ENCODE results near the gene AK9. TPM values are rescaled to one million over a fixed set of nuclear protein-coding genes. Genes with fewer than 3 reads are reported as not detected.
A peak's percentile ranks its signal among the peaks of the same experiment; 100 is the strongest.

The AK9 gene
- polyA plus RNA-seq, 1 of the 3 experiments (the other 2 are of a cell fraction), result 0.76 TPM

GRCh38 chr6:109695468-109695867, 4.5 kb upstream of the AK9 start:
- Histone ChIP-seq H3K79me2 (ENCODE audit: insufficient read depth) (no peaks in the 10 kb centered on the region), H3K27me3 (ENCODE audit: insufficient read depth) (no peaks in the 10 kb centered on the region), H3F3A (replicated peaks; ENCODE audit: insufficient read depth) (no peaks in the 10 kb centered on the region), H3K9me3 (no peaks in the 10 kb centered on the region), H3K9me2 (no peaks in the 10 kb centered on the region), H3K36me3 (replicated peaks in 1 of 2; ENCODE audit: control insufficient read depth in 1 of 2, insufficient read depth in 2 of 2, low read length in 1 of 2) (peaks cover 0 to 4% of the 10 kb centered on the region in 2 experiments), H3K27ac (ENCODE audit: low read depth in 2 of 2, low read length in 1 of 2) (no peak overlapping the region), H4K20me1 (ENCODE audit: insufficient read depth) (no peaks in the 10 kb centered on the region), H3K4me2 (no peak overlapping the region), H3K4me3 (ENCODE audit: low read depth in 2 of 2, low read length in 1 of 2) (no peak overlapping the region), H3K4me1 (ENCODE audit: control insufficient read depth in 1 of 2, insufficient read depth in 2 of 2, low read depth in 1 of 2, low read length in 1 of 2) (peaks cover 0 to 3% of the 10 kb centered on the region in 2 experiments; a peak in 3 of 4 replicates), H2AFZ (ENCODE audit: low read depth) (no peak overlapping the region), H3K9ac (no peak overlapping the region)
- ChIA-PET POLR2A (no interaction called here), CTCF (interaction anchor here (0.9 to 5.1 kb wide), 4 partner anchors 10 to 694 kb away, joined by 3 to 35 read pairs (median 11); no protein-coding TSS in a partner anchor)
- DNase-seq, result no peak
- WGBS (ENCODE audit: low lambda C conversion rate), result 81% methylated on average over 4 of the region's 4 CpGs
- TF ChIP-seq, protein P1, sequence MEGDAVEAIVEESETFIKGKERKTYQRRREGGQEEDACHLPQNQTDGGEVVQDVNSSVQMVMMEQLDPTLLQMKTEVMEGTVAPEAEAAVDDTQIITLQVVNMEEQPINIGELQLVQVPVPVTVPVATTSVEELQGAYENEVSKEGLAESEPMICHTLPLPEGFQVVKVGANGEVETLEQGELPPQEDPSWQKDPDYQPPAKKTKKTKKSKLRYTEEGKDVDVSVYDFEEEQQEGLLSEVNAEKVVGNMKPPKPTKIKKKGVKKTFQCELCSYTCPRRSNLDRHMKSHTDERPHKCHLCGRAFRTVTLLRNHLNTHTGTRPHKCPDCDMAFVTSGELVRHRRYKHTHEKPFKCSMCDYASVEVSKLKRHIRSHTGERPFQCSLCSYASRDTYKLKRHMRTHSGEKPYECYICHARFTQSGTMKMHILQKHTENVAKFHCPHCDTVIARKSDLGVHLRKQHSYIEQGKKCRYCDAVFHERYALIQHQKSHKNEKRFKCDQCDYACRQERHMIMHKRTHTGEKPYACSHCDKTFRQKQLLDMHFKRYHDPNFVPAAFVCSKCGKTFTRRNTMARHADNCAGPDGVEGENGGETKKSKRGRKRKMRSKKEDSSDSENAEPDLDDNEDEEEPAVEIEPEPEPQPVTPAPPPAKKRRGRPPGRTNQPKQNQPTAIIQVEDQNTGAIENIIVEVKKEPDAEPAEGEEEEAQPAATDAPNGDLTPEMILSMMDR (IDR thresholded peaks at IDR 0.05), result peak; percentile 26; the same call in 1 of the 2 replicates
- no peak for TF ChIP-seq YY1 (IDR thresholded peaks at IDR 0.05; ENCODE audit: low read depth)

GRCh38 chr6:109693111-109693510, 2.1 kb upstream of the AK9 start:
- Histone ChIP-seq H4K20me1 (ENCODE audit: insufficient read depth) (no peaks in the 10 kb centered on the region), H3K36me3 (replicated peaks in 1 of 2; ENCODE audit: control insufficient read depth in 1 of 2, insufficient read depth in 2 of 2, low read length in 1 of 2) (peaks cover 0 to 4% of the 10 kb centered on the region in 2 experiments), H3K27ac (ENCODE audit: low read depth in 2 of 2, low read length in 1 of 2) (no peak overlapping the region), H3K9me3 (no peaks in the 10 kb centered on the region), H3K4me3 (ENCODE audit: low read depth in 2 of 2, low read length in 1 of 2) (no peak overlapping the region), H3K4me2 (no peak overlapping the region), H2AFZ (ENCODE audit: low read depth) (no peak overlapping the region), H3K27me3 (ENCODE audit: insufficient read depth) (no peaks in the 10 kb centered on the region), H3K4me1 (ENCODE audit: control insufficient read depth in 1 of 2, insufficient read depth in 2 of 2, low read depth in 1 of 2, low read length in 1 of 2) (peaks cover 0 to 3% of the 10 kb centered on the region in 2 experiments; a peak in 3 of 4 replicates), H3K9me2 (no peaks in the 10 kb centered on the region), H3K9ac (no peak overlapping the region), H3F3A (replicated peaks; ENCODE audit: insufficient read depth) (no peaks in the 10 kb centered on the region), H3K79me2 (ENCODE audit: insufficient read depth) (no peaks in the 10 kb centered on the region)
- DNase-seq, result no peak
- ChIA-PET CTCF (interaction anchor here (0.9 to 5.1 kb wide), 6 partner anchors 12 to 360 kb away, joined by 3 to 35 read pairs (median 4); no protein-coding TSS in a partner anchor), POLR2A (no interaction called here)
- TF ChIP-seq EZH2phosphoT487 (IDR thresholded peaks at IDR 0.05; ENCODE audit: borderline replicate concordance, low read depth), result no peak
- TF ChIP-seq, protein P2, sequence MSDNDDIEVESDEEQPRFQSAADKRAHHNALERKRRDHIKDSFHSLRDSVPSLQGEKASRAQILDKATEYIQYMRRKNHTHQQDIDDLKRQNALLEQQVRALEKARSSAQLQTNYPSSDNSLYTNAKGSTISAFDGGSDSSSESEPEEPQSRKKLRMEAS (IDR thresholded peaks at IDR 0.05; ENCODE audit: low read depth), result no peak
- no peak for TF ChIP-seq GATA2 (CRISPR knock-in tag; IDR thresholded peaks at IDR 0.05)
- no peak for TF ChIP-seq USF2 (IDR thresholded peaks at IDR 0.05; ENCODE audit: borderline replicate concordance, low read depth, low read length)
- no peak for TF ChIP-seq MXI1 (IDR thresholded peaks at IDR 0.05; ENCODE audit: low read depth, low read length)
- no peak for TF ChIP-seq RFX5 (IDR thresholded peaks at IDR 0.05; ENCODE audit: low read length)
- no peak for TF ChIP-seq NFIC (IDR thresholded peaks at IDR 0.05; ENCODE audit: borderline replicate concordance)
- TF ChIP-seq NRF1 (IDR thresholded peaks at IDR 0.05; ENCODE audit: low read depth, low read length), result no peak
- TF ChIP-seq FOSL2 (IDR thresholded peaks at IDR 0.05; ENCODE audit: borderline replicate concordance, low read depth), result no peak
